ENCODE measurements around the gene PLEKHM3. TPM values are rescaled to one million over a fixed set of nuclear protein-coding genes. Genes with fewer than 3 reads are reported as not detected.

Gene PLEKHM3
- total and polyA plus RNA-seq, 2 donors (not counting 3 experiments of a cell fraction or from before 2014, with no cell fraction given) = 3.1 to 9.1 TPM

GRCh38 chr2:207901401-207901800 is 123.9 kb downstream of the PLEKHM3 start:
- no peaks in the 10 kb centered on the region for H3K36me3 ChIP-seq (ENCODE audit: control insufficient read depth in 2 of 2, extremely low read depth in 1 of 2, insufficient read depth in 2 of 2, low read length in 2 of 2)
- no peaks in the 10 kb centered on the region for H3K9me1 ChIP-seq (replicated peaks; ENCODE audit: control insufficient read depth, extremely low read depth, insufficient read depth, low read length)
- BruUV-seq (replicated peaks) = no TSS peak
- dilution Hi-C loops (cut with MboI; ENCODE audit: extremely low pct_ligation_motif_present, low sequenced_read_pairs) = no loop called here
- H4K20me1 ChIP-seq (replicated peaks; ENCODE audit: control insufficient read depth, extremely low read depth, insufficient read depth, low read length) = no peaks in the 10 kb centered on the region
- peaks cover 13% of the 10 kb centered on the region for H3K4me1 ChIP-seq (ENCODE audit: control insufficient read depth, extremely low read depth, insufficient read depth, low read length)
- TF ChIP-seq CTCF (IDR thresholded peaks at IDR 0.05; ENCODE audit: extremely low read depth in 1 of 2, insufficient read depth in 1 of 2, low read depth in 1 of 2, low read length in 2 of 2) (no peak), JUN (IDR thresholded peaks at IDR 0.05; ENCODE audit: borderline replicate concordance, insufficient read depth, insufficient read length, low read depth) (no peak), MYC (IDR thresholded peaks at IDR 0.05; ENCODE audit: low read depth, low read length) (no peak), MAX (IDR thresholded peaks at IDR 0.05; ENCODE audit: insufficient read depth, insufficient read length) (no peak), POLR2A (IDR thresholded peaks at IDR 0.05; ENCODE audit: low read depth, low read length) (no peak), POLR2AphosphoS5 (IDR thresholded peaks at IDR 0.05; ENCODE audit: insufficient read depth, low read depth, low read length) (no peak), GATA2 (IDR thresholded peaks at IDR 0.05; ENCODE audit: insufficient read depth, insufficient read length, low read depth, low read length) (no peak), FOS (IDR thresholded peaks at IDR 0.05; ENCODE audit: borderline replicate concordance, insufficient read depth, low read length) (no peak)
- H2AFZ ChIP-seq (ENCODE audit: low read depth, low read length) = no peak overlapping the region
- FAIRE-seq = no peak
- intact Hi-C loops (cut with micrococcal nuclease) = no loop called here
- no peaks in the 10 kb centered on the region for H3K79me2 ChIP-seq (ENCODE audit: control insufficient read depth, insufficient read depth, low read length)
- no peak overlapping the region for H3K4me2 ChIP-seq (ENCODE audit: insufficient read depth, low read length)
- no peak for DNase-seq (ENCODE audit: low read depth, low spot score)
- POLR2A ChIA-PET = no interaction called here
- H3K4me3 ChIP-seq (replicated peaks in 1 of 3; ENCODE audit: insufficient read depth in 1 of 3, low read depth in 1 of 3, low read length in 3 of 3) = no peak overlapping the region
- no peaks in the 10 kb centered on the region for H3K27me3 ChIP-seq (ENCODE audit: control insufficient read depth in 2 of 2, insufficient read depth in 2 of 2, low read length in 2 of 2)
- H3K9ac ChIP-seq (replicated peaks; ENCODE audit: extremely low read depth, insufficient read depth, low read length) = no peak overlapping the region
- CTCF ChIA-PET = no interaction called here
- H3K9me3 ChIP-seq (replicated peaks; ENCODE audit: control insufficient read depth, insufficient read depth, low read length) = no peaks in the 10 kb centered on the region
- no peak overlapping the region for H3K27ac ChIP-seq (ENCODE audit: insufficient read depth, low read depth, low read length)
